H1 (cell line): ENCODE data around the gene MRC2. TPM values are rescaled to one million over a fixed set of nuclear protein-coding genes. Genes with fewer than 3 reads are reported as not detected.

ENCODE experiments used
- CTCF ChIA-PET: fragments of 300-600 bp; sonication (Branson Sonifier 250); formaldehyde crosslinking; loops from one replicate; lab custom pipeline; 2021; ENCODE audit not compliant: partially characterized antibody; lab: Charles Lee
- POLR2A ChIA-PET: fragments of 300-600 bp; sonication (Branson Sonifier 250); formaldehyde crosslinking; loops from one replicate; lab custom pipeline; 2021; ENCODE audit warnings: inconsistent platforms; ENCODE audit not compliant: partially characterized antibody; lab: Charles Lee
- DNase-seq, 2 experiments: peaks; one replicate each; pipeline versions ENCODE4 v3.0.0 to v3.0.0-alpha.2; 2010 to 2022; ENCODE audit warnings: low spot score in 2 of 2, low read depth in 1 of 2, mixed read lengths in 1 of 2
- FAIRE-seq: peaks from 2 replicates; lab custom pipeline; 2011; peaks lifted over from hg19 to GRCh38; lab: Jason Lieb, UNC
- H2AFZ ChIP-seq: 2 replicates; pipeline ENCODE4 v1.8.1; 2012; ENCODE audit warnings: low read length, inconsistent platforms
- H2AK5ac ChIP-seq: 2 replicates; pipeline ENCODE4 v1.6.1; 2013; ENCODE audit warnings: low read depth, low read length
- H2BK120ac ChIP-seq: replicated peaks from 2 replicates; pipeline ENCODE3; 2013; ENCODE audit warnings: low read depth, low read length, inconsistent platforms
- H2BK12ac ChIP-seq: 2 replicates; pipeline ENCODE4 v1.6.1; 2013; ENCODE audit warnings: low read depth, low read length
- H2BK15ac ChIP-seq: 2 replicates; pipeline ENCODE4 v1.6.1; 2013; ENCODE audit warnings: low read length
- H2BK20ac ChIP-seq: 2 replicates; pipeline ENCODE4 v1.6.1; 2013; ENCODE audit warnings: low read length
- H2BK5ac ChIP-seq: 2 replicates; pipeline ENCODE4 v1.6.1; 2013; ENCODE audit warnings: low read depth, low read length
- H3K14ac ChIP-seq: 2 replicates; pipeline ENCODE4 v1.6.1; 2013; ENCODE audit warnings: inconsistent platforms; ENCODE audit not compliant: insufficient read length
- H3K18ac ChIP-seq: 2 replicates; pipeline ENCODE4 v1.6.1; 2013; ENCODE audit warnings: low read length; ENCODE audit errors: extremely low read depth
- H3K23ac ChIP-seq: 2 replicates; pipeline ENCODE4 v1.6.1; 2013; ENCODE audit warnings: inconsistent platforms; ENCODE audit not compliant: insufficient read length
- H3K23me2 ChIP-seq: 2 replicates; pipeline ENCODE4 v1.6.1; 2013; ENCODE audit warnings: low read depth, low read length
- H3K27ac ChIP-seq: 2 replicates; pipeline ENCODE4 v1.6.1; 2011; ENCODE audit warnings: low read depth, low read length, inconsistent platforms
- H3K27me3 ChIP-seq, 4 experiments: replicated peaks in 1 of 4; 1 replicate in 1 of 4; 2 replicates in 3 of 4; pipeline versions ENCODE4 v1.6.1 to v1.8.1; 2011 to 2013; ENCODE audit warnings: low read length in 3 of 4, mild to moderate bottlenecking in 3 of 4, inconsistent platforms in 2 of 4, mixed read lengths in 2 of 4, moderate library complexity in 1 of 4; ENCODE audit not compliant: control insufficient read depth in 3 of 4, insufficient read depth in 3 of 4; ENCODE audit errors: extremely low read depth in 1 of 4
- H3K36me3 ChIP-seq, 4 experiments: 2 replicates each; pipeline versions ENCODE4 v1.6.1 to v1.8.1; 2011 to 2013; ENCODE audit warnings: mild to moderate bottlenecking in 4 of 4, low read length in 3 of 4, moderate library complexity in 2 of 4, control low read depth in 1 of 4, inconsistent platforms in 1 of 4; ENCODE audit not compliant: insufficient read depth in 4 of 4, control insufficient read depth in 2 of 4
- H3K4ac ChIP-seq: replicated peaks from 2 replicates; pipeline ENCODE3; 2013; ENCODE audit warnings: low read length, low read depth, mixed read lengths, inconsistent platforms; ENCODE audit not compliant: insufficient read length
- H3K4me1 ChIP-seq, 4 experiments: replicated peaks in 1 of 4; 1 replicate in 1 of 4; 2 replicates in 3 of 4; pipeline versions ENCODE4 v1.6.1 to v1.8.1; 2011 to 2013; ENCODE audit warnings: low read length in 3 of 4, inconsistent platforms in 2 of 4, mixed read lengths in 1 of 4; ENCODE audit not compliant: insufficient read depth in 4 of 4, control insufficient read depth in 3 of 4
- H3K4me2 ChIP-seq, 2 experiments: 2 replicates each; pipeline versions ENCODE4 v1.6.1 to v1.8.1; 2011 to 2013; ENCODE audit warnings: low read depth in 2 of 2, low read length in 2 of 2, control low read depth in 1 of 2, inconsistent platforms in 1 of 2, mild to moderate bottlenecking in 1 of 2; ENCODE audit not compliant: insufficient read depth in 1 of 2
- H3K4me3 ChIP-seq, 4 experiments: fragments of 200-600, 300-600 bp in 1 of 4; sonication (generic), shearing (Covaris generic), sonication (Bioruptor Twin) in 1 of 4; 2 replicates each; pipeline versions ENCODE4 v1.5.1 to v1.8.1; 2011 to 2016; ENCODE audit warnings: low read length in 4 of 4, low read depth in 3 of 4, control low read depth in 2 of 4, inconsistent platforms in 2 of 4, mild to moderate bottlenecking in 2 of 4, mixed read lengths in 1 of 4, moderate library complexity in 1 of 4; ENCODE audit not compliant: insufficient read depth in 2 of 4; ENCODE audit errors: extremely low read depth in 1 of 4
- H3K56ac ChIP-seq: replicated peaks from 2 replicates; pipeline ENCODE3; 2013; ENCODE audit warnings: low read depth, mild to moderate bottlenecking, mixed read lengths, low read length, inconsistent platforms; ENCODE audit not compliant: insufficient read length
- H3K79me1 ChIP-seq: 2 replicates; pipeline ENCODE4 v1.6.1; 2013; ENCODE audit warnings: low read depth, low read length, control low read depth
- H3K79me2 ChIP-seq, 2 experiments: 2 replicates each; pipeline versions ENCODE4 v1.6.1 to v1.8.1; 2012 to 2013; ENCODE audit warnings: low read length in 2 of 2, mild to moderate bottlenecking in 2 of 2, inconsistent platforms in 1 of 2; ENCODE audit not compliant: insufficient read depth in 2 of 2, control insufficient read depth in 1 of 2
- H3K9ac ChIP-seq, 4 experiments: replicated peaks in 1 of 4; 1 replicate in 1 of 4; 2 replicates in 3 of 4; pipeline versions ENCODE4 v1.6.1 to v1.8.1; 2011 to 2013; ENCODE audit warnings: low read depth in 3 of 4, low read length in 3 of 4, control low read depth in 2 of 4, mild to moderate bottlenecking in 2 of 4, moderate library complexity in 2 of 4, inconsistent platforms in 1 of 4; ENCODE audit errors: extremely low read depth in 1 of 4
- H3K9me3 ChIP-seq, 2 experiments: 2 replicates each; pipeline versions ENCODE4 v1.6.1 to v1.8.1; 2012 to 2013; ENCODE audit warnings: mild to moderate bottlenecking in 2 of 2, moderate library complexity in 2 of 2, control low read depth in 1 of 2, inconsistent platforms in 1 of 2, low read depth in 1 of 2, low read length in 1 of 2, mixed read lengths in 1 of 2; ENCODE audit not compliant: insufficient read depth in 2 of 2
- H4K20me1 ChIP-seq, 2 experiments: replicated peaks in 1 of 2; 2 replicates each; pipeline versions ENCODE3 to v1.8.1; 2011 to 2013; ENCODE audit warnings: inconsistent platforms in 2 of 2, low read length in 2 of 2, mild to moderate bottlenecking in 1 of 2; ENCODE audit not compliant: insufficient read depth in 2 of 2, control insufficient read depth in 1 of 2
- H4K5ac ChIP-seq: 2 replicates; pipeline ENCODE4 v1.6.1; 2013; ENCODE audit warnings: low read length, low read depth, mixed read lengths, inconsistent platforms; ENCODE audit not compliant: insufficient read length
- H4K8ac ChIP-seq: 2 replicates; pipeline ENCODE4 v1.8.0; 2013; ENCODE audit warnings: mild to moderate bottlenecking, moderate library complexity, low read length, inconsistent platforms; ENCODE audit not compliant: insufficient read depth; ENCODE audit errors: extremely low read depth
- H4K91ac ChIP-seq: replicated peaks from 2 replicates; pipeline ENCODE3; 2013; ENCODE audit warnings: low read length, mixed read lengths, inconsistent platforms; ENCODE audit not compliant: insufficient read length
- BCL11A ChIP-seq, 2 experiments: IDR thresholded peaks; one replicate each; pipeline ENCODE4 v1.6.1; 2011; ENCODE audit warnings: low read depth in 2 of 2, low read length in 2 of 2, mild to moderate bottlenecking in 2 of 2
- BRCA1 ChIP-seq: IDR thresholded peaks from 2 replicates; pipeline ENCODE4 v1.6.1; 2012; ENCODE audit warnings: low read depth, low read length, improper control_type of control experiment
- CBX5 ChIP-seq: fragments of 300-800, 300-1000 bp; sonication (generic); IDR thresholded peaks from 2 replicates; pipeline ENCODE4 v1.7.1; 2016; ENCODE audit warnings: antibody characterized with exemption, low read length, low read depth
- CEBPB ChIP-seq: IDR thresholded peaks from 2 replicates; pipeline ENCODE4 v1.6.1; 2012; ENCODE audit warnings: low read depth, low read length
- CHD1 ChIP-seq: IDR thresholded peaks from 2 replicates; pipeline ENCODE4 v1.6.1; 2012; ENCODE audit warnings: low read depth, low read length, improper control_type of control experiment
- FOSL1 ChIP-seq: IDR thresholded peaks from 2 replicates; pipeline ENCODE4 v1.6.1; 2011; ENCODE audit warnings: mild to moderate bottlenecking, low read depth, low read length, moderate library complexity; ENCODE audit not compliant: insufficient read depth
- HDAC2 ChIP-seq, 2 experiments: fragments of 300-600 bp in 1 of 2; sonication (generic) in 1 of 2; IDR thresholded peaks; 2 replicates each; pipeline ENCODE4 v1.6.1; 2011 to 2012; ENCODE audit warnings: low read depth in 2 of 2, low read length in 2 of 2, mild to moderate bottlenecking in 2 of 2, moderate library complexity in 2 of 2, borderline replicate concordance in 1 of 2, inconsistent platforms in 1 of 2
- KDM1A ChIP-seq: fragments of 200-600, 300-600 bp; sonication (generic); IDR thresholded peaks from 2 replicates; pipeline ENCODE4 v1.7.1; 2016; ENCODE audit warnings: mild to moderate bottlenecking, low read length, borderline replicate concordance
- KDM5A ChIP-seq: fragments of 200-600 bp; IDR thresholded peaks from 2 replicates; pipeline ENCODE4 v1.7.1; 2012; ENCODE audit warnings: mild to moderate bottlenecking, low read length, inconsistent platforms, mixed read lengths
- RAD21 ChIP-seq, 2 experiments: IDR thresholded peaks in 1 of 2; conservative IDR thresholded peaks in 1 of 2; 2 replicates each; pipeline ENCODE4 v1.6.1; 2011; ENCODE audit warnings: low read depth in 2 of 2, low read length in 2 of 2, improper control_type of control experiment in 1 of 2, inconsistent platforms in 1 of 2, mild to moderate bottlenecking in 1 of 2, moderate library complexity in 1 of 2
- RNF2 ChIP-seq: fragments of 200-900, 300-1000 bp; sonication (generic); IDR thresholded peaks from 2 replicates; pipeline ENCODE4 v1.7.1; 2016; ENCODE audit warnings: borderline replicate concordance, low read depth, mild to moderate bottlenecking, antibody characterized with exemption, low read length; ENCODE audit not compliant: poor library complexity, severe bottlenecking; ENCODE audit errors: missing control alignments
- SP1 ChIP-seq: IDR thresholded peaks from 2 replicates; pipeline ENCODE4 v1.6.1; 2011; ENCODE audit warnings: low read depth, low read length
- SUZ12 ChIP-seq: fragments of 200-600 bp; sonication (generic); IDR thresholded peaks from 2 replicates; pipeline ENCODE4 v1.6.1; 2012; ENCODE audit warnings: mild to moderate bottlenecking, inconsistent platforms, low read length, moderate library complexity, mixed read lengths
- WGBS, 2 experiments: shearing (Covaris generic) in 1 of 2; methylation state at CpG; one replicate each; pipeline versions ENCODE4 v1.1.6 to v1.1.7; 2013 to 2015; ENCODE audit warnings: low lambda C conversion rate in 2 of 2, mixed read lengths in 2 of 2, inconsistent platforms in 1 of 2, low coverage in 1 of 2, missing lambda C conversion rate in 1 of 2; ENCODE audit not compliant: insufficient replicate concordance in 2 of 2, insufficient coverage in 1 of 2, insufficient read length in 1 of 2; ENCODE audit errors: extremely low coverage in 1 of 2, missing lambda C conversion rate in 1 of 2; 5-methylcytosine and 5-hydroxymethylcytosine counted together
- polyA plus RNA-seq, 7 experiments: library from polyadenylated mRNA; depleted of rRNA in 3 of 7; stranded (reverse) in 5 of 7; unstranded in 2 of 7; fragments of >200 nt in 5 of 7; fragments of 200-250 nt in 2 of 7; gene quantifications; 1 replicate in 5 of 7; 2 replicates in 1 of 7; 4 replicates in 1 of 7; pipeline versions ENCODE4 v1.2.1 to v1.2.3, GENCODE V29; 2011 to 2013; ENCODE audit warnings: missing spikeins in 2 of 7, mixed read lengths in 2 of 7
- total RNA-seq: library from RNA; stranded (reverse); fragmentation: NEBNext Ultra II Directional; extraction: Animal tissue kit (Norgen Biotek cat#: 25700); gene quantifications from 2 replicates; pipeline ENCODE4 v1.2.1, GENCODE V29; 2021

MRC2 gene
- total and polyA plus RNA-seq, 2 of the 8 experiments (the other 6 are each of a cell fraction or from before 2014, with no cell fraction given), result 7.0 to 24.2 TPM

DNA sequence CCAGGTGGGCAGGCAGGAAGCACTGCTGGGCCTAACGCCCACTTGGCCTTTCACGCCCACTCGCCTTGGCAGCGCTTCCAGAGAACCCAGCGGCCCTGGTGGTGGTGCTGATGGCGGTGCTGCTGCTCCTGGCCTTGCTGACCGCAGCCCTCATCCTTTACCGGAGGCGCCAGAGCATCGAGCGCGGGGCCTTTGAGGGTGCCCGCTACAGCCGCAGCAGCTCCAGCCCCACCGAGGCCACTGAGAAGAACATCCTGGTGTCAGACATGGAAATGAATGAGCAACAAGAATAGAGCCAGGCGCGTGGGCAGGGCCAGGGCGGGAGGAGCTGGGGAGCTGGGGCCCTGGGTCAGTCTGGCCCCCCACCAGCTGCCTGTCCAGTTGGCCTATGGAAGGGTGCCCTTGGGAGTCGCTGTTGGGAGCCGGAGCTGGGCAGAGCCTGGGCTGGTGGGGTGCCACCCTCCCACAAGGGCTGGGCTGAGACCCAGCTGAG is 64.7 kb downstream of the MRC2 start:
- Histone ChIP-seq H3K27ac (no peak overlapping the region), H3K23ac (no peak overlapping the region), H3K23me2 (no peaks in the 10 kb centered on the region; the same call in 1 of the 2 replicates), H2BK20ac (no peak overlapping the region), H3K79me1 (no peaks in the 10 kb centered on the region), H2BK120ac (no peak overlapping the region), H3K18ac (no peak overlapping the region), H4K20me1 (peaks cover 0 to 1% of the 10 kb centered on the region in 2 experiments), H3K4ac (no peak overlapping the region), H3K4me1 (peaks cover 0 to 5% (median 0%) of the 10 kb centered on the region in 4 experiments; a peak in 3 of 7 replicates), H3K9ac (no peak overlapping the region), H4K8ac (0 out of 2 replicates have a peak overlapping the region, but pooled peaks have one; percentile 71), H3K79me2 (no peaks in the 10 kb centered on the region), H3K14ac (no peak overlapping the region), H2AFZ (no peak overlapping the region), H3K4me3 (no peak overlapping the region), H4K5ac (no peak overlapping the region), H3K27me3 (no peaks in the 10 kb centered on the region), H3K56ac (no peak overlapping the region), H2BK12ac (no peak overlapping the region), H2BK15ac (no peak overlapping the region), H3K4me2 (no peak overlapping the region), H3K36me3 (no peaks in the 10 kb centered on the region), H2AK5ac (no peak overlapping the region), H4K91ac (no peak overlapping the region), H3K9me3 (no peaks in the 10 kb centered on the region), H2BK5ac (no peak overlapping the region)
- DNase-seq (no peak), FAIRE-seq (no peak)
- 91% methylated on average over 19 of the region's 20 CpGs; no CpG with 5 or more reads in 1 of the 2 experiments for WGBS, 2 experiments
- POLR2A ChIA-PET, result interaction anchor here (1.1 kb wide), 1 partner anchor 9 kb away, joined by 3 read pairs; no protein-coding TSS in a partner anchor
- CTCF ChIA-PET, result interaction anchor here (0.6 to 7.0 kb wide), 18 partner anchors 8 to 295 kb away, joined by 3 to 68 read pairs (median 4); partner anchors contain the start of gene TANC2
- TF ChIP-seq CEBPB (no peak), RNF2 (no peak), RAD21 (IDR thresholded peaks at IDR 0.05 in 1 of 2, conservative IDR thresholded peaks at IDR 0.05 in 1 of 2; ENCODE audit: low read depth in 2 of 2, low read length in 2 of 2) (no peak), SUZ12 (no peak), BRCA1 (no peak), KDM1A (no peak), SP1 (no peak), HDAC2 (IDR thresholded peaks at IDR 0.05; ENCODE audit: borderline replicate concordance in 1 of 2, low read depth in 2 of 2, low read length in 2 of 2) (no peak), BCL11A (IDR thresholded peaks at IDR 0.05; ENCODE audit: low read depth in 2 of 2, low read length in 2 of 2) (no peak), CHD1 (no peak), FOSL1 (no peak), KDM5A (no peak), CBX5 (no peak)
